ENCODE measurements around the gene MYLIP. TPM values are rescaled to one million over a fixed set of nuclear protein-coding genes. Genes with fewer than 3 reads are reported as not detected.

Gene MYLIP
- total RNA-seq, 4 donors from 2014 or later, result 32.0 to 54.6 (median 41.9) TPM

- no peak for TF ChIP-seq CTCF (IDR thresholded peaks at IDR 0.05; ENCODE audit: low read depth)
These were observed 31.3 kb upstream of the MYLIP start for GRCh38 chr6:16097382-16098171.

DNA sequence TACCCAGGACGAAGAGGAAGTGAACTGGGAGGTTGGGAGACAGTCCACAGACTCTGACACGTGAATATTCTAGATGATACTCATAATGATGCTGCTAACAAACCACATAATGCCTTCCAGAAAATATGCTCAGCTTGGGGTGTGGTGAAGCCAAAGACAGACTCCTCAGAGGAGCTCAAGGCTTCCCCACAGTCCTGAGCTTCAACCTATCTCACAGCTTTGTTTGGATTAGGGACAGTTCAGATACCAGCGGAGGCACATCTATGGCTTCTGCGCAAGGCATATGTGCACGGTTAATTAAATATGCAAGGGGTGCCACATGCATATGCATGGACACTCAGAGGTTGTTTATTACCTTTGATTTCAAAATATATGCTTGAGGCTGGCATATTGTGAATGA is 30.7 kb upstream of the MYLIP start:
- TF ChIP-seq CTCF (IDR thresholded peaks at IDR 0.05; ENCODE audit: low read depth), result no peak

- no peak for TF ChIP-seq CTCF (IDR thresholded peaks at IDR 0.05; ENCODE audit: low read depth)
These were observed 26.7 kb upstream of the MYLIP start for GRCh38 chr6:16102208-16102607.

- no peak for TF ChIP-seq CTCF (IDR thresholded peaks at IDR 0.05; ENCODE audit: low read depth)
These were observed 25.2 kb upstream of the MYLIP start for GRCh38 chr6:16103722-16104121.

DNA sequence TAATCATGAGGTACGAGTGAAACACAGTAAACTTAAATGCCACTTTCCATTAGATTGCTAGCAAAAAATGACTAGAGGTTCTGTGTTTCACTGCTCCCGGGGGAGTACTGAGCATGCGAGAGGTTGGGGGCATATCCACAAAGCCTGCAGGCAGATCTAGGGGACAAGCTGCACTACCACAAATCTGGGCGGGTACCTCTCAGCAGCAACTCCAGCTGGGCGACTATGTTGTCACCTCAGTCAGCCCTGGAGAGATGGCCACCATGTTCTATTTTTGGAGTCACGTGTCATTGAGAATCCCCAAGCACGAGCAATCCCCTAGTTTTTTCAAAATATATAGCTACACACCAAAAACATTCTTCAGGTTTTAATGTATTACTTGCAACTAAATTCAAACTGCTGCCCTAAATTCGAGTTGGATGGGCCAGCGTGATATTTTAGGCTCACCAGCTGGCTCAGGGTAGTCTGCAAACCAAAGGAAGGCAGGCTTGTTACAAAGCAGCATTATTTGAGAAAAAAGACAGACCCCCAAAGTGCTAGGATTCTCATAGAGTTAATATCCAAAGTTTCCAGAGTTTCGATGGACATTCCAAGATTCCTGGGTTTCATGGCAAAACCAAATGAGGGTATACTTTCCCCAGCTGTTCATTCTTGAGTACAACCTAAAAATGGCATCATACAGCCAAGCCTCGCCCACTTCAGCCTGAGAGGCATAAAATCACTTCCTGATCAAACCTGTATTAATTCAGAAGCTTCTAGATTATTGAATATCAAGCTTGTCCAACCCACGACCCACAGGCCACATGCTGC is 24.1 kb upstream of the MYLIP start:
- TF ChIP-seq CTCF (IDR thresholded peaks at IDR 0.05; ENCODE audit: low read depth), result no peak

- TF ChIP-seq CTCF (IDR thresholded peaks at IDR 0.05; ENCODE audit: low read depth), result no peak
These were observed 23.0 kb upstream of the MYLIP start for GRCh38 chr6:16105854-16106253.

All from subcutaneous adipose tissue (tissue), 4 donors.